Upper lobe of right lung (tissue), 1 donor: ENCODE data around the gene TDRKH. TPM values are rescaled to one million over a fixed set of nuclear protein-coding genes. Genes with fewer than 3 reads are reported as not detected.

Source experiments
- ATAC-seq: fragments of 200-7000 bp; cut with Tn5 transposase; one replicate; pipeline ENCODE4 v1.9.1; 2020; ENCODE audit warnings: mild to moderate bottlenecking, moderate library complexity
- DNase-seq: peaks from one replicate; pipeline ENCODE4 v3.0.0-alpha.2; 2020
- H3K27ac ChIP-seq: fragments of 200-600 bp; one replicate; pipeline ENCODE4 v1.8.0; 2022
- H3K27me3 ChIP-seq: fragments of 200-600 bp; one replicate; pipeline ENCODE4 v1.8.0; 2022; ENCODE audit warnings: mild to moderate bottlenecking
- H3K36me3 ChIP-seq: fragments of 200-600 bp; one replicate; pipeline ENCODE4 v1.8.0; 2022
- H3K4me1 ChIP-seq: fragments of 200-600 bp; one replicate; pipeline ENCODE4 v1.8.0; 2022
- H3K4me3 ChIP-seq: fragments of 200-600 bp; one replicate; pipeline ENCODE4 v1.8.0; 2022; ENCODE audit warnings: mild to moderate bottlenecking
- H3K9me3 ChIP-seq: fragments of 200-600 bp; one replicate; pipeline ENCODE4 v1.8.0; 2022
- intact Hi-C: fragments of 100-400 bp; cut with DNase I; formaldehyde crosslinking; loops from one replicate; pipeline ENCODE4 v1.11.0; 2022
- total RNA-seq: library from RNA; stranded (reverse); fragmentation: NEBNext Ultra II Directional; extraction: Animal tissue kit (Norgen Biotek cat#: 25700); gene quantifications from one replicate; pipeline ENCODE4 v1.2.1, GENCODE V29; 2021
- TF ChIP-seq, protein P1 (sequence below): fragments of 200-600 bp; IDR thresholded peaks from one replicate; pipeline ENCODE4 v1.8.0; 2022; ENCODE audit warnings: antibody characterized with exemption
- donor health status: DM: no; HTN: yes; CAD: no; lungs with severe emphysema.

The TDRKH gene
- total RNA-seq, 1 donor from 2014 or later: 12.8 TPM

DNA sequence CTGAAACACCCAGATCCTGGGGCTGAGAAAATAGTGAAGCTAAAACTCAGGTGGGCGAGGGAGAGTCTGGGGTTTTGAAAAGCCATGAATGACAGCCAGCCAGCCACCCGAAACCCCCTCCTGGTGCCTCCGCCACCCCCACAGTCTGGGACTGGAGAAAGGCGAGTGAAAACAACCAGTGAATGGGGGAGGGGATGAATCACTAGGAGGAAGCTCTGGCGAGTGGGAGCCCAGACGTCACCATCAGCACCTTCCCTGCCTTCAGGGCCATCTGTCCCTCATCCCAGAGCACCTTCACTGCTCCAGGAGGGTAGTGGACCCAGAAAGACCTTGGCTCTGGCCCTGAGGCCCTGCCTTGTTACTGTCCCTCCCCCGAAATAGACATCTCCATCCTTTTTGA, 32.1 kb upstream of the TDRKH start:
- Histone ChIP-seq H3K4me3 (no peak overlapping the region), H3K4me1 (no peaks in the 10 kb centered on the region), H3K27me3 (no peaks in the 10 kb centered on the region), H3K36me3 (peaks cover 5% of the 10 kb centered on the region), H3K9me3 (no peaks in the 10 kb centered on the region), H3K27ac (no peak overlapping the region)
- TF ChIP-seq, protein P1, sequence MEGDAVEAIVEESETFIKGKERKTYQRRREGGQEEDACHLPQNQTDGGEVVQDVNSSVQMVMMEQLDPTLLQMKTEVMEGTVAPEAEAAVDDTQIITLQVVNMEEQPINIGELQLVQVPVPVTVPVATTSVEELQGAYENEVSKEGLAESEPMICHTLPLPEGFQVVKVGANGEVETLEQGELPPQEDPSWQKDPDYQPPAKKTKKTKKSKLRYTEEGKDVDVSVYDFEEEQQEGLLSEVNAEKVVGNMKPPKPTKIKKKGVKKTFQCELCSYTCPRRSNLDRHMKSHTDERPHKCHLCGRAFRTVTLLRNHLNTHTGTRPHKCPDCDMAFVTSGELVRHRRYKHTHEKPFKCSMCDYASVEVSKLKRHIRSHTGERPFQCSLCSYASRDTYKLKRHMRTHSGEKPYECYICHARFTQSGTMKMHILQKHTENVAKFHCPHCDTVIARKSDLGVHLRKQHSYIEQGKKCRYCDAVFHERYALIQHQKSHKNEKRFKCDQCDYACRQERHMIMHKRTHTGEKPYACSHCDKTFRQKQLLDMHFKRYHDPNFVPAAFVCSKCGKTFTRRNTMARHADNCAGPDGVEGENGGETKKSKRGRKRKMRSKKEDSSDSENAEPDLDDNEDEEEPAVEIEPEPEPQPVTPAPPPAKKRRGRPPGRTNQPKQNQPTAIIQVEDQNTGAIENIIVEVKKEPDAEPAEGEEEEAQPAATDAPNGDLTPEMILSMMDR: no peak
- intact Hi-C loops: no loop called here
- no peak for DNase-seq
- no peak for ATAC-seq

DNA sequence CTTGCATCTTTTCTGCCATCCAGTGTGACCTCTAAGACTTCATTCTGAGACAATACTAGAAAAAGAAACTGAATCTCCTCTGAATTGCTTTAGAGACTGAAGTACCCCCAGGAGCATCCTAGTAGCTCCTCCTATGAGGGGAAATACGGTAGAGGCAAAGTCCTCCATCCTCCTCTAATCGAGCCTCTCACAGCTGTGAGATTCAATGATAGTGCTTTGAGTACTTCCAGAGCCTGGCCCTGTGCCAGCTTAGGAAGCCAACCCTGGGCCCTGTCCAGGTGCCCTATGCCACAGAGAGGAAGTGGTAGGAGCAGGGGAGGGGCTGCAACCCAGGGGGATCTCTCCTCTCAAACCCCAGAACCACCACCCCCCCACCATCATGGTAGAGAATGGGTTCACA, 30.6 kb upstream of the TDRKH start:
- intact Hi-C loops: no loop called here
- TF ChIP-seq, protein P1: no peak
- DNase-seq (peak; percentile 62), ATAC-seq (no peak)
- Histone ChIP-seq H3K4me1 (no peaks in the 10 kb centered on the region), H3K27me3 (no peaks in the 10 kb centered on the region), H3K27ac (no peak overlapping the region), H3K4me3 (no peak overlapping the region), H3K36me3 (peaks cover 3% of the 10 kb centered on the region), H3K9me3 (no peaks in the 10 kb centered on the region)

DNA sequence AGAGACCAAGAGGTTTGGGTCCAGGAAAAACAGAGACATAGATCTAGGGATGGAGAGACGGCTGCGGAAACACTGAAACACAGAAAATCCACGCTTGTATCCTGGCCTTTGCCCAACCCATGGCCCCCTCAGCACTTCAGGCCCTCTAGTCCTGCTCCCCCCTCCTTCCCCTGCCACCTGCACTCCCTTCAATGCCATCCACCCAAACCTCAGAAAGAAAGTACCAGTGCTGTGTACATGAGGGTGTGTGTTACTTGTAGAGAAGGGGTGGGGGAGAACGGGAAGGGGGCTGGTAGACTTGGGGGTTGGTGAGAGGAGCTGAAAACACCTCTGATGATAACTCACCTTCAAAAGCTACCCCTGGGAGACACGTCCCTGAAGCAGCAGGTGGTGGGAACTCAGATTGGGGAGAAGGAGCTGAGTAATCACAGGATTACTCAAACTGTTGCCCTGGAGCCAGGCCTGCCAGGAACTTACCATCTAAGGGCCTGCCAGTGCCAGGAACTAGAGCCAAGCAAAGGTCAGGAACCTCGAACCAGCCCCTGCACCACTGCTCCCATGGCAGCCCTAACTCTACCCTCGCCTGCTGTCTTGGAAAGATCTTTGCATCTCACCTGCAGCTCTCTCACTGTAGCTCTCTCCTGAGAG, 29.8 kb upstream of the TDRKH start:
- intact Hi-C loops: no loop called here
- H3K9me3 ChIP-seq: no peaks in the 10 kb centered on the region
- H3K36me3 ChIP-seq: no peaks in the 10 kb centered on the region
- peak; percentile 41 for DNase-seq
- H3K27ac ChIP-seq: no peak overlapping the region
- TF ChIP-seq, protein P1: no peak
- ATAC-seq: peak; percentile 17
- no peak overlapping the region for H3K4me3 ChIP-seq
- no peaks in the 10 kb centered on the region for H3K27me3 ChIP-seq
- no peaks in the 10 kb centered on the region for H3K4me1 ChIP-seq

DNA sequence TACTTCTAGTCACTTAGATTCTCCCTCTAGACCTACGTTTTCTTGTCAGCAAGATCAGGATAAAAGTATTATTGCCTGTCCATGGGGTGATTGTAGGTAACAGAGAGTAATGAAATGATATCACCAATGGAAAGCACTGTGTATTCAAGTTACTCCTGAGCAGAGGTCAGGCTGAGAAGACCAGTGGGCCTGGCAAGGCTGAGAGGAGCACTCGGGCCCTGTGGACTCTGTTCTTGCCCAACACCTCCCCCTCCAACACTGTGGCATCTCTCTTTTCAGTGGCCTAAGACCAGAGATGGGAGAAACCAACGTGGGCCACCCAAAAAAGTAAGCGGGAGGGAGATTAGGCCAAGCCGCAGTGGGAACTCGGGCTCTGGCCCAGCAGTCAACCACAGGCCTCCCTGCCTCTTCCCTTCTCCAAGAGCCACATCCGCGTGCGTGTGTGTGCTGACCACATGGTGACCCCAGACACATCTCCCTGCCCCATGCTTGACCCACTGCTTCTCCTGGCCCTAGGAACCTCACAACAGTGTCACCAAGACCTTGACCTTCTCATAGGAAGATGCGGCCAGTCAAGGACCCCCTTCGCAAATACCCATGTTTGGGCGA, 29.0 kb upstream of the TDRKH start:
- no peak overlapping the region for H3K27ac ChIP-seq
- intact Hi-C loops: no loop called here
- ATAC-seq: no peak
- DNase-seq: peak; percentile 34
- no peak overlapping the region for H3K4me3 ChIP-seq
- H3K9me3 ChIP-seq: no peaks in the 10 kb centered on the region
- H3K36me3 ChIP-seq: no peaks in the 10 kb centered on the region
- TF ChIP-seq, protein P1: no peak
- H3K27me3 ChIP-seq: no peaks in the 10 kb centered on the region
- no peaks in the 10 kb centered on the region for H3K4me1 ChIP-seq

DNA sequence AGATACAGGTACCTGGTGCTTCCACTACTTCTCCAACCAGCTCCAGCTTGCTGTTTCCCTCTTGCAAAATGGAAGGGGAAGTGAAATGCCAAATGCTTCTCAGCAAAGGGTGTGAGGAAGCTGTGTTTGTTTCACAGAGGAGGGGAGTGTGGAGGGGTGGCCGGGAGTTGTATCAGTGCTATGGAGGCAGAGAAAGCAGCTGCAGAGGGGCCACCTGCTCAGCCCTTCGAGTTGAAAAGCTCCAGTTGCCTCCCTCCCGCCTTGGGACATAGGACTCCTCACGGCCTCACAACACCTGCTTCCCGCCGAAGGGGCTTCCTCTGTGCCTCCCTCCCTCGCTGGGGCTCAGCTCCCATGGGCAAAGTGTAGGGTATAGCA, 27.0 kb upstream of the TDRKH start:
- ATAC-seq: peak; percentile 29
- Histone ChIP-seq H3K9me3 (no peaks in the 10 kb centered on the region), H3K27me3 (no peaks in the 10 kb centered on the region), H3K4me1 (no peaks in the 10 kb centered on the region), H3K27ac (no peak overlapping the region), H3K4me3 (no peak overlapping the region), H3K36me3 (no peaks in the 10 kb centered on the region)
- TF ChIP-seq, protein P1: no peak
- no peak for DNase-seq
- intact Hi-C loops: no loop called here
